Adrenal gland (tissue), 12 donors: ENCODE data around the gene ABCG1. TPM values are rescaled to one million over a fixed set of nuclear protein-coding genes. Genes with fewer than 3 reads are reported as not detected.
A peak's percentile ranks its signal among the peaks of the same experiment; 100 is the strongest.

Source experiments
- DNase-seq, 7 donors: peaks; one replicate each; pipeline ENCODE4 v3.0.0-alpha.2; 2019 to 2020
- H3K27ac ChIP-seq, 5 donors: fragments of 200-600 bp; sonication (generic) in 4 of 5; 1 replicate in 3 of 5; 2 replicates in 2 of 5; pipeline versions ENCODE4 v1.5.1 to v1.8.0; 2016 to 2020; ENCODE audit warnings: mild to moderate bottlenecking in 1 of 5
- H3K27me3 ChIP-seq: fragments of 200-600 bp; 2 replicates; pipeline ENCODE4 v1.8.0; 2021
- H3K36me3 ChIP-seq, 2 donors: fragments of 200-600 bp; replicated peaks in 1 of 2; 1 replicate in 1 of 2; 2 replicates in 1 of 2; pipeline versions ENCODE4 v1.5.1 to v1.8.0; 2018 to 2022
- H3K4me1 ChIP-seq, 2 donors: fragments of 200-600 bp; replicated peaks in 1 of 2; 1 replicate in 1 of 2; 2 replicates in 1 of 2; pipeline versions ENCODE4 v1.5.1 to v1.8.0; 2018 to 2021
- H3K4me3 ChIP-seq, 4 donors: fragments of 200-600 bp; sonication (generic) in 3 of 4; one replicate each; pipeline ENCODE4 v1.5.1; 2016 to 2018
- H3K9me3 ChIP-seq, 3 donors: fragments of 200-600 bp; sonication (generic) in 1 of 3; replicated peaks in 1 of 3; 1 replicate in 2 of 3; 2 replicates in 1 of 3; pipeline versions ENCODE4 v1.5.1 to v1.8.0; 2016 to 2021
- CTCF ChIP-seq, 6 experiments: fragments of 450-650 bp in 4 of 6; fragments of 200-600 bp in 2 of 6; sonication (generic) in 1 of 6; IDR thresholded peaks; 1 replicate in 5 of 6; 2 replicates in 1 of 6; pipeline versions ENCODE4 v1.5.1 to v1.8.0; 2016 to 2021; ENCODE audit warnings: antibody characterized with exemption in 6 of 6, mild to moderate bottlenecking in 2 of 6, moderate library complexity in 1 of 6
- POLR2A ChIP-seq, 2 donors: fragments of 450-650 bp; IDR thresholded peaks; one replicate each; pipeline ENCODE4 v1.6.1; 2017; ENCODE audit warnings: antibody characterized with exemption in 2 of 2, mild to moderate bottlenecking in 2 of 2, moderate library complexity in 1 of 2
- WGBS, 4 donors: extraction: QIAGEN DNeasy Blood & Tissue Kit in 2 of 4; methylation state at CpG; one replicate each; pipeline versions ENCODE4 v1.1.5 to v1.1.7; 2013 to 2017; 5-methylcytosine and 5-hydroxymethylcytosine counted together
- intact Hi-C, 2 donors: fragments of 100-400 bp; cut with DNase I; formaldehyde crosslinking; loops; one replicate each; pipeline versions ENCODE4 v1.14.1 to v1.15.0; 2022 to 2023
- polyA plus RNA-seq, 3 donors: library from polyadenylated mRNA; stranded (reverse); fragments of 200-250 nt in 2 of 3; fragments of 350-450 nt in 1 of 3; fragmentation: Illumina TruSeq in 1 of 3; extraction: RNeasy Lipid Tissue Mini Kit (QIAGEN cat#74804) in 1 of 3; gene quantifications; one replicate each; pipeline ENCODE4 v1.2.3, GENCODE V29; 2013 to 2014
- total RNA-seq, 9 donors: library from RNA; depleted of rRNA in 4 of 9; stranded (reverse); fragments of >200 nt in 4 of 9; fragments of 120-200 nt in 1 of 9; fragmentation: NEBNext Ultra II Directional in 1 of 9; extraction: Animal tissue kit (Norgen Biotek cat#: 25700) in 1 of 9; gene quantifications; one replicate each; pipeline versions ENCODE4 v1.1.0 to v1.2.4, GENCODE V29; 2013 to 2023
- donor health status: healthy with polysubstance abuse.
- donor health status: Bipolar disorder and iron deficiency.
- donor health status: DM: yes; HTN: yes; CAD: no.
- donor health status: DM: no; HTN: no; CAD: no.
- donor health status: DM: no; HTN: no; CAD: no.
- donor health status: DM: yes; HTN: yes; CAD: no.

The ABCG1 gene
- total and polyA plus RNA-seq, 12 donors = 23.2 to 136 (median 67.9) TPM

GRCh38 chr21:42172596-42173483 lies 46.1 kb upstream of the ABCG1 start:
- Histone ChIP-seq H3K36me3 (no peaks in the 10 kb centered on the region), H3K4me3 (no peak overlapping the region), H3K27ac (no peak overlapping the region), H3K9me3 (no peaks in the 10 kb centered on the region), H3K4me1 (no peaks in the 10 kb centered on the region), H3K27me3 (no peaks in the 10 kb centered on the region)
- intact Hi-C loops = loop anchor here in 1 of 2 donors (10.0 kb wide), 1 partner anchor 82 kb away; no protein-coding TSS in a partner anchor
- TF ChIP-seq POLR2A (IDR thresholded peaks at IDR 0.05) = no peak
- no peak for TF ChIP-seq CTCF (IDR thresholded peaks at IDR 0.05)
- peak in 3 of 7 donors; percentile 15 to 42 (median 15) for DNase-seq
- 87 to 94% (median 90%) methylated on average over 37 to 40 of the region's 40 CpGs for WGBS, 4 donors

- peak in 1 of 7 donors; percentile 48 for DNase-seq
- Histone ChIP-seq H3K4me1 (no peaks in the 10 kb centered on the region), H3K9me3 (no peaks in the 10 kb centered on the region), H3K4me3 (no peak overlapping the region), H3K27me3 (no peaks in the 10 kb centered on the region), H3K27ac (no peak overlapping the region), H3K36me3 (no peaks in the 10 kb centered on the region)
- intact Hi-C loops = loop anchor here in 1 of 2 donors (10.0 kb wide), 1 partner anchor 81 kb away; no protein-coding TSS in a partner anchor
- 86 to 91% (median 88%) methylated on average over 3 to 4 of the region's 4 CpGs for WGBS, 4 donors
- TF ChIP-seq CTCF (IDR thresholded peaks at IDR 0.05) = no peak
- TF ChIP-seq POLR2A (IDR thresholded peaks at IDR 0.05) = no peak
Measured at GRCh38 chr21:42174173-42174572, 44.8 kb upstream of the ABCG1 start.

- 53 to 63% (median 59%) methylated on average over 6 of the region's 6 CpGs for WGBS, 4 donors
- H3K27ac ChIP-seq = no peak overlapping the region
- TF ChIP-seq CTCF (IDR thresholded peaks at IDR 0.05) = no peak
- no peak for TF ChIP-seq POLR2A (IDR thresholded peaks at IDR 0.05)
- peak in 1 of 7 donors; percentile 34 for DNase-seq
- H3K27me3 ChIP-seq = no peaks in the 10 kb centered on the region
- intact Hi-C loops = loop anchor here in 1 of 2 donors (10.0 kb wide), 1 partner anchor 80 kb away; no protein-coding TSS in a partner anchor
- no peaks in the 10 kb centered on the region for H3K4me1 ChIP-seq
- H3K36me3 ChIP-seq = no peaks in the 10 kb centered on the region
- H3K4me3 ChIP-seq = no peak overlapping the region
- no peaks in the 10 kb centered on the region for H3K9me3 ChIP-seq
Measured at GRCh38 chr21:42175110-42175710, 43.7 kb upstream of the ABCG1 start.

- Histone ChIP-seq H3K9me3 (no peaks in the 10 kb centered on the region), H3K27me3 (no peaks in the 10 kb centered on the region), H3K27ac (no peak overlapping the region), H3K4me3 (no peak overlapping the region), H3K4me1 (no peaks in the 10 kb centered on the region), H3K36me3 (no peaks in the 10 kb centered on the region)
- TF ChIP-seq CTCF (IDR thresholded peaks at IDR 0.05) (no peak), POLR2A (IDR thresholded peaks at IDR 0.05) (no peak)
- WGBS, 4 donors = 65 to 77% (median 71%) methylated on average over 3 of the region's 3 CpGs
- intact Hi-C loops = loop anchor here in 1 of 2 donors (10.0 kb wide), 1 partner anchor 78 kb away; no protein-coding TSS in a partner anchor
- DNase-seq = no peak
Measured at GRCh38 chr21:42176859-42177258, 42.1 kb upstream of the ABCG1 start.
